ENCODE measurements around the gene DUSP9.

DUSP9 gene

GRCh38 chrX:153622661-153623309 lies 24.2 kb upstream of the DUSP9 start:
- DNase-seq, result no peak

- DNase-seq, result no peak
Observed at GRCh38 chrX:153623310-153624029, 23.5 kb upstream of the DUSP9 start.

- DNase-seq, result no peak
Observed at GRCh38 chrX:153624196-153625091, 22.6 kb upstream of the DUSP9 start.

- no peak for DNase-seq
Observed at GRCh38 chrX:153625271-153626024, 21.6 kb upstream of the DUSP9 start.

GRCh38 chrX:153626025-153626633 lies 20.9 kb upstream of the DUSP9 start:
- DNase-seq, result no peak

- DNase-seq, result no peak
Observed at GRCh38 chrX:153626863-153627674, 19.9 kb upstream of the DUSP9 start.

- no peak for DNase-seq
Observed at GRCh38 chrX:153627675-153628111, 19.3 kb upstream of the DUSP9 start.

GRCh38 chrX:153628129-153628528 lies 18.9 kb upstream of the DUSP9 start:
- no peak for DNase-seq

GRCh38 chrX:153628665-153629064 lies 18.3 kb upstream of the DUSP9 start:
- no peak for DNase-seq

GRCh38 chrX:153631346-153631745 lies 15.7 kb upstream of the DUSP9 start:
- no peak for DNase-seq

GRCh38 chrX:153631907-153632594 lies 15.0 kb upstream of the DUSP9 start:
- no peak for DNase-seq

GRCh38 chrX:153632595-153632946 lies 14.4 kb upstream of the DUSP9 start:
- DNase-seq, result no peak

GRCh38 chrX:153633048-153633447 lies 14.0 kb upstream of the DUSP9 start:
- no peak for DNase-seq

- DNase-seq, result no peak
Observed at GRCh38 chrX:153633607-153634180, 13.3 kb upstream of the DUSP9 start.

- no peak for DNase-seq
Observed at GRCh38 chrX:153634236-153634635, 12.8 kb upstream of the DUSP9 start.

- DNase-seq, result no peak
Observed at GRCh38 chrX:153634832-153635231, 12.2 kb upstream of the DUSP9 start.

GRCh38 chrX:153635388-153635787 lies 11.6 kb upstream of the DUSP9 start:
- DNase-seq, result no peak

- DNase-seq, result no peak
Observed at GRCh38 chrX:153635788-153636668, 11.0 kb upstream of the DUSP9 start.

GRCh38 chrX:153636716-153637115 lies 10.3 kb upstream of the DUSP9 start:
- DNase-seq, result no peak
